MM.1S (cell line): ENCODE measurements around the gene TGFBR3.

Experiments used
- DNase-seq: peaks from one replicate; pipeline ENCODE4 v3.0.0-alpha.2; 2015
- H2AFZ ChIP-seq: fragments of 300-600 bp; sonication (generic); 2 replicates; pipeline ENCODE4 v1.6.0; 2016; ENCODE audit warnings: antibody characterized with exemption, low read length
- H3F3A ChIP-seq: fragments of 300-600 bp; sonication (generic); 2 replicates; pipeline ENCODE4 v1.6.1; 2016; ENCODE audit warnings: mild to moderate bottlenecking, antibody characterized with exemption, low read length, moderate library complexity, mixed read lengths; ENCODE audit not compliant: insufficient read depth
- H3K27ac ChIP-seq: fragments of 300-600 bp; sonication (generic); 2 replicates; pipeline ENCODE4 v1.5.1; 2016; ENCODE audit warnings: mild to moderate bottlenecking, low read length
- H3K27me3 ChIP-seq: fragments of 300-600 bp; sonication (generic); replicated peaks from 2 replicates; pipeline ENCODE4 v1.6.0; 2016; ENCODE audit warnings: low read length; ENCODE audit not compliant: insufficient read depth
- H3K36me3 ChIP-seq: fragments of 300-600 bp; sonication (generic); replicated peaks from 2 replicates; pipeline ENCODE4 v1.6.1; 2016; ENCODE audit warnings: mild to moderate bottlenecking, low read length, mixed read lengths; ENCODE audit not compliant: insufficient read depth
- H3K4me1 ChIP-seq: fragments of 300-600 bp; sonication (generic); 2 replicates; pipeline ENCODE4 v1.6.1; 2016; ENCODE audit warnings: low read length, mixed read lengths
- H3K4me2 ChIP-seq: fragments of 300-600 bp; sonication (generic); 2 replicates; pipeline ENCODE4 v1.6.0; 2016; ENCODE audit warnings: low read depth, low read length
- H3K4me3 ChIP-seq: fragments of 300-600 bp; sonication (generic); 2 replicates; pipeline ENCODE4 v1.5.1; 2016; ENCODE audit warnings: low read length, mixed read lengths
- H3K79me2 ChIP-seq: fragments of 300-600 bp; sonication (generic); 2 replicates; pipeline ENCODE4 v1.6.1; 2016; ENCODE audit warnings: mixed run types, low read length, mixed read lengths
- H3K9ac ChIP-seq: fragments of 300-600 bp; sonication (generic); 2 replicates; pipeline ENCODE4 v1.6.1; 2016; ENCODE audit warnings: low read length, mixed read lengths
- H3K9me2 ChIP-seq: fragments of 300-600 bp; sonication (generic); replicated peaks from 2 replicates; pipeline ENCODE4 v1.6.1; 2016; ENCODE audit warnings: mild to moderate bottlenecking, low read length, mixed read lengths; ENCODE audit not compliant: insufficient read depth
- H3K9me3 ChIP-seq: fragments of 300-600 bp; sonication (generic); replicated peaks from 2 replicates; pipeline ENCODE4 v1.6.1; 2016; ENCODE audit warnings: mild to moderate bottlenecking, low read length, mixed read lengths; ENCODE audit not compliant: insufficient read depth
- H4K20me1 ChIP-seq: fragments of 300-600 bp; sonication (generic); 2 replicates; pipeline ENCODE4 v1.6.1; 2016; ENCODE audit warnings: mild to moderate bottlenecking, low read length, moderate library complexity, mixed read lengths; ENCODE audit not compliant: insufficient read depth
- CTCF ChIP-seq: fragments of 300-600 bp; sonication (generic); IDR thresholded peaks from 2 replicates; pipeline ENCODE4 v1.5.1; 2016; ENCODE audit warnings: antibody characterized with exemption, low read length, mixed read lengths
- EZH2 ChIP-seq: fragments of 300-600 bp; sonication (generic); optimal IDR thresholded peaks from 2 replicates; pipeline ENCODE3; 2017; ENCODE audit warnings: low read depth, mild to moderate bottlenecking, antibody characterized with exemption, low read length, mixed read lengths
- EZH2phosphoT487 ChIP-seq: fragments of 300-600 bp; sonication (generic); IDR thresholded peaks from 2 replicates; pipeline ENCODE4 v1.6.1; 2018; ENCODE audit warnings: antibody characterized with exemption, low read length

TGFBR3 gene

GRCh38 chr1:91817211-91817905, 68.6 kb downstream of the TGFBR3 start:
- no peak overlapping the region for H3K4me3 ChIP-seq
- TF ChIP-seq EZH2 (no peak), EZH2phosphoT487 (no peak)
- no peaks in the 10 kb centered on the region for H4K20me1 ChIP-seq
- H2AFZ ChIP-seq = no peak overlapping the region
- DNase-seq = no peak
- no peak overlapping the region for H3K27ac ChIP-seq
- no peaks in the 10 kb centered on the region for H3K9me3 ChIP-seq
- H3K36me3 ChIP-seq = no peaks in the 10 kb centered on the region
- no peak overlapping the region for H3K4me2 ChIP-seq
- no peaks in the 10 kb centered on the region for H3K27me3 ChIP-seq
- no peaks in the 10 kb centered on the region for H3K9me2 ChIP-seq
- H3K9ac ChIP-seq = no peak overlapping the region
- H3K4me1 ChIP-seq = peaks cover 9% of the 10 kb centered on the region
- H3K79me2 ChIP-seq = no peaks in the 10 kb centered on the region
- H3F3A ChIP-seq = no peaks in the 10 kb centered on the region

- no peak for DNase-seq
- Histone ChIP-seq H3K4me1 (peaks cover 9% of the 10 kb centered on the region), H3K4me2 (no peak overlapping the region), H4K20me1 (no peaks in the 10 kb centered on the region), H3K79me2 (no peaks in the 10 kb centered on the region), H3K9me2 (no peaks in the 10 kb centered on the region), H3K27ac (no peak overlapping the region), H3K4me3 (no peak overlapping the region), H3K9ac (no peak overlapping the region), H3F3A (no peaks in the 10 kb centered on the region), H2AFZ (no peak overlapping the region), H3K27me3 (no peaks in the 10 kb centered on the region), H3K9me3 (no peaks in the 10 kb centered on the region), H3K36me3 (no peaks in the 10 kb centered on the region)
- TF ChIP-seq CTCF (no peak), EZH2phosphoT487 (no peak), EZH2 (no peak)
These were observed 69.9 kb downstream of the TGFBR3 start for GRCh38 chr1:91816031-91816430.

GRCh38 chr1:91814448-91814847, 71.5 kb downstream of the TGFBR3 start:
- H3F3A ChIP-seq = no peaks in the 10 kb centered on the region

More at GRCh38 chr1:91814448-91814847, 71.5 kb downstream of the TGFBR3 start:
- Histone ChIP-seq H3K79me2 (no peaks in the 10 kb centered on the region), H3K4me1 (peaks cover 9% of the 10 kb centered on the region), H3K9ac (no peak overlapping the region), H3K4me2 (no peak overlapping the region), H3K9me2 (no peaks in the 10 kb centered on the region), H3K4me3 (no peak overlapping the region), H3K9me3 (no peaks in the 10 kb centered on the region), H2AFZ (no peak overlapping the region), H3K27me3 (no peaks in the 10 kb centered on the region), H4K20me1 (no peaks in the 10 kb centered on the region), H3K27ac (no peak overlapping the region), H3K36me3 (no peaks in the 10 kb centered on the region)
- no peak for DNase-seq
- TF ChIP-seq CTCF (no peak), EZH2 (no peak), EZH2phosphoT487 (no peak)
